GM12878 (cell line): Measurements from ENCODE around the gene PDE7B. TPM values are rescaled to one million over a fixed set of nuclear protein-coding genes. Genes with fewer than 3 reads are reported as not detected.

Experiments used
- ATAC-seq: fragments of 200-7000 bp; cut with Tn5 transposase; 3 replicates; pipeline ENCODE4 v1.9.1; 2020; ENCODE audit warnings: mild to moderate bottlenecking, moderate library complexity
- BruUV-seq: library from RNA; stranded (reverse); fragments of 400-500 nt; replicated peaks from 2 replicates; lab custom pipeline; 2021; lab: Mats Ljungman, UMichigan
- CTCF ChIA-PET: fragments of 300-600 bp; sonication (Branson Sonifier 250); formaldehyde crosslinking; extraction: SDS; loops from one replicate; lab custom pipeline; 2021; ENCODE audit warnings: inconsistent platforms; lab: Yijun Ruan, JAX
- POLR2A ChIA-PET: fragments of 350-600 bp; formaldehyde crosslinking; extraction: SDS; loops from one replicate; lab custom pipeline; 2021; ENCODE audit warnings: inconsistent platforms; lab: Charles Lee
- RAD21 ChIA-PET: fragments of 300-600 bp; sonication (Branson Sonifier 250); formaldehyde crosslinking; loops from one replicate; lab custom pipeline; 2023; ENCODE audit warnings: antibody characterized with exemption; ENCODE audit not compliant: unreplicated experiment; lab: Charles Lee
- SMC1A ChIA-PET: fragments of 300-600 bp; sonication (Branson Sonifier 250); formaldehyde crosslinking; loops from one replicate; lab custom pipeline; 2023; ENCODE audit not compliant: unreplicated experiment, uncharacterized antibody; lab: Charles Lee
- DNase-seq: peaks from one replicate; pipeline ENCODE4 v3.0.0-alpha.2; 2011; ENCODE audit warnings: low read depth, low spot score
- FAIRE-seq: peaks from 3 replicates; lab custom pipeline; 2011; peaks lifted over from hg19 to GRCh38; lab: Jason Lieb, UNC
- H2AFZ ChIP-seq: 2 replicates; pipeline ENCODE4 v1.6.0; 2011; ENCODE audit warnings: low read depth, low read length, control low read depth; ENCODE audit not compliant: control insufficient read depth
- H3K27ac ChIP-seq: 2 replicates; pipeline ENCODE4 v1.5.1; 2011; ENCODE audit warnings: control low read depth; ENCODE audit not compliant: control insufficient read depth, insufficient read depth
- H3K27me3 ChIP-seq, 2 experiments: replicated peaks in 1 of 2; 2 replicates each; pipeline versions ENCODE4 v1.6.0 to v1.6.1; 2011; ENCODE audit warnings: low read length in 1 of 2; ENCODE audit not compliant: control insufficient read depth in 2 of 2, insufficient read depth in 2 of 2
- H3K36me3 ChIP-seq, 2 experiments: 2 replicates each; pipeline ENCODE4 v1.5.1; 2011; ENCODE audit warnings: low read length in 1 of 2; ENCODE audit not compliant: control insufficient read depth in 2 of 2, insufficient read depth in 2 of 2
- H3K4me1 ChIP-seq: 2 replicates; pipeline ENCODE4 v1.6.1; 2011; ENCODE audit warnings: mild to moderate bottlenecking, low read length, moderate library complexity, mixed read lengths; ENCODE audit not compliant: control insufficient read depth, insufficient read depth
- H3K4me2 ChIP-seq: 2 replicates; pipeline ENCODE4 v1.6.0; 2011; ENCODE audit warnings: control low read depth; ENCODE audit not compliant: control insufficient read depth, insufficient read depth
- H3K4me3 ChIP-seq: fragments of 200-600 bp; sonication (generic); 2 replicates; pipeline ENCODE4 v1.5.1; 2016
- H3K79me2 ChIP-seq: 2 replicates; pipeline ENCODE4 v1.6.0; 2011; ENCODE audit warnings: low read length; ENCODE audit not compliant: control insufficient read depth, insufficient read depth
- H3K9ac ChIP-seq: 2 replicates; pipeline ENCODE4 v1.8.0; 2011; ENCODE audit warnings: low read length, control low read depth, mixed read lengths; ENCODE audit not compliant: control insufficient read depth, insufficient read depth
- H3K9me3 ChIP-seq: replicated peaks from 3 replicates; pipeline ENCODE4 v1.5.1; 2011; ENCODE audit warnings: mild to moderate bottlenecking, low read length; ENCODE audit not compliant: control insufficient read depth, insufficient read depth
- H4K20me1 ChIP-seq: 2 replicates; pipeline ENCODE4 v1.6.0; 2011; ENCODE audit not compliant: control insufficient read depth, insufficient read depth
- BCLAF1 ChIP-seq: fragments of 450-650 bp; IDR thresholded peaks from 2 replicates; pipeline ENCODE4 v1.6.1; 2017; ENCODE audit warnings: antibody characterized with exemption, mild to moderate bottlenecking, moderate library complexity
- IKZF1 ChIP-seq: fragments of 450-650 bp; conservative IDR thresholded peaks from 2 replicates; pipeline ENCODE4 v1.6.1; 2017; ENCODE audit warnings: antibody characterized with exemption, mild to moderate bottlenecking
- MEF2A ChIP-seq: IDR thresholded peaks from 2 replicates; pipeline ENCODE4 v1.6.1; 2011; ENCODE audit warnings: low read depth, mild to moderate bottlenecking, low read length, moderate library complexity; ENCODE audit not compliant: insufficient read depth
- MEF2B ChIP-seq: fragments of 450-650 bp; IDR thresholded peaks from 2 replicates; pipeline ENCODE4 v1.6.1; 2018; ENCODE audit warnings: mild to moderate bottlenecking, moderate library complexity; ENCODE audit not compliant: partially characterized antibody, poor library complexity, severe bottlenecking
- SIN3A ChIP-seq: IDR thresholded peaks from 2 replicates; pipeline ENCODE4 v1.6.1; 2012; ENCODE audit warnings: low read depth, low read length, improper control_type of control experiment
- SMAD5 ChIP-seq: IDR thresholded peaks from 2 replicates; pipeline ENCODE4 v1.6.1; 2016; ENCODE audit warnings: antibody characterized with exemption, low read depth
- WGBS: methylation state at CpG from one replicate; pipeline ENCODE4 v1.1.6; 2016; ENCODE audit warnings: low lambda C conversion rate; ENCODE audit not compliant: insufficient replicate concordance, insufficient coverage; ENCODE audit errors: missing lambda C conversion rate; 5-methylcytosine and 5-hydroxymethylcytosine counted together
- in situ Hi-C: fragments of 300-500 bp; cut with MboI; formaldehyde crosslinking; loops from 9 replicates; pipeline ENCODE4 v1.14.3; 2018; ENCODE audit warnings: mixed read lengths
- intact Hi-C: fragments of 100-400 bp; cut with micrococcal nuclease; formaldehyde crosslinking; loops from one replicate; pipeline ENCODE4 v1.14.2; 2022; ENCODE audit not compliant: unreplicated experiment
- polyA plus RNA-seq, 11 experiments: library from polyadenylated mRNA; depleted of rRNA in 4 of 11; unstranded in 6 of 11; stranded (reverse) in 5 of 11; fragments of >200 nt; fragmentation: Nextera tagmentation in 4 of 11; fragmentation: Illumina TruSeq in 1 of 11; extraction: Ambion mirVana in 4 of 11; extraction: Trizol in 1 of 11; gene quantifications; 1 replicate in 1 of 11; 2 replicates in 10 of 11; pipeline versions ENCODE4 v1.2.1 to v1.2.3, GENCODE V29; 2011 to 2016; ENCODE audit warnings: inconsistent platforms in 2 of 11, missing spikeins in 2 of 11, low read depth in 1 of 11
- total RNA-seq, 4 experiments: library from RNA; depleted of rRNA in 3 of 4; stranded (reverse); fragments of >200 nt in 3 of 4; fragmentation: Illumina TruSeq in 1 of 4; extraction: Trizol in 1 of 4; gene quantifications; 2 replicates each; pipeline versions ENCODE4 v1.2.1 to v1.2.3, GENCODE V29; 2013 to 2021

Gene PDE7B
- total and polyA plus RNA-seq, 10 of the 15 experiments (the other 5 are each of a cell fraction or from before 2014, with no cell fraction given): not detected

- no peak for TF ChIP-seq BCLAF1
- TF ChIP-seq SMAD5: no peak
- no peak for TF ChIP-seq SIN3A
- TF ChIP-seq, all 136 proteins: peak for 0
These were observed 120.6 kb downstream of the PDE7B start (continued) for GRCh38 chr6:135972150-135972549.

DNA sequence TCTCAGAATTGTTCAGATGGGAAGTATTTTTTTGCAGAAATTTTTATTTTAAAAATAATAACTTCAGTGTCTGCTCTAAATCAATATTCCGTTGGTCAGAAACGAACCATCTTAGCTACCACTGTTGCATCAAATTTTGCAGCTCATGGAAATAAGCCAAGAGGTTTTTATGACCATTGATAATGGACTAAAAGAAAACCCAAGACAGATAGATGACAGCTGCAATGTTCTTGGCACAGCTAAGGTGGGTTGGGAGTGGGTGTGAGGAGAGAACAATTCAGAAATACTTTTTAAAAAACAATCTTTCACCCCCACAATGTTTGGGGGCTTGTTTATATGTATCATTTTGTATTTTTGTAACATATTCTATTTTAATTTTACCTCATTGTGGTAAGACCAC, 121.1 kb downstream of the PDE7B start:
- no peak for FAIRE-seq
- WGBS: 9% methylated on average over 2 of the region's 2 CpGs
- Histone ChIP-seq H3K36me3 (no peaks in the 10 kb centered on the region), H3K9me3 (no peaks in the 10 kb centered on the region), H3K27ac (no peak overlapping the region), H3K4me1 (no peaks in the 10 kb centered on the region), H4K20me1 (no peaks in the 10 kb centered on the region), H3K4me2 (no peak overlapping the region), H3K4me3 (no peak overlapping the region), H3K9ac (no peak overlapping the region), H3K79me2 (no peaks in the 10 kb centered on the region), H3K27me3 (no peaks in the 10 kb centered on the region), H2AFZ (no peak overlapping the region)
- ChIA-PET CTCF (interaction anchor here (1.4 kb wide), 1 partner anchor 14 kb away, joined by 3 read pairs; no protein-coding TSS in a partner anchor), SMC1A (no interaction called here), RAD21 (no interaction called here), POLR2A (interaction anchor here (0.6 kb wide), 1 partner anchor 1470 kb away, joined by 5 read pairs; no protein-coding TSS in a partner anchor)
- TF ChIP-seq MEF2B: no peak
- TF ChIP-seq IKZF1: no peak
- TF ChIP-seq MEF2A: no peak
- in situ Hi-C loops (no loop called here), intact Hi-C loops (no loop called here)
- no peak for DNase-seq
- no TSS peak for BruUV-seq
- ATAC-seq: no peak
